Parathyroid adenoma (tissue), 2 donors: ENCODE results near the gene B9D1.

ENCODE experiments used
- H2AFZ ChIP-seq: fragments of 300-600 bp; sonication (generic); one replicate; pipeline ENCODE4 v1.7.0; 2017; ENCODE audit warnings: antibody characterized with exemption, mild to moderate bottlenecking
- H3K27ac ChIP-seq: fragments of 300-600 bp; sonication (generic); one replicate; pipeline ENCODE4 v1.7.0; 2017
- H3K27me3 ChIP-seq: fragments of 300-600 bp; sonication (generic); one replicate; pipeline ENCODE4 v1.7.0; 2017; ENCODE audit warnings: low read length; ENCODE audit not compliant: control insufficient read depth, insufficient read depth
- H3K36me3 ChIP-seq: fragments of 300-600 bp; sonication (generic); one replicate; pipeline ENCODE4 v1.7.0; 2017; ENCODE audit warnings: low read length; ENCODE audit not compliant: control insufficient read depth, insufficient read depth
- H3K4me1 ChIP-seq: fragments of 300-600 bp; sonication (generic); one replicate; pipeline ENCODE4 v1.7.0; 2017; ENCODE audit warnings: control low read depth
- H3K4me2 ChIP-seq: fragments of 300-600 bp; sonication (generic); one replicate; pipeline ENCODE4 v1.7.0; 2017; ENCODE audit warnings: low read length
- H3K4me3 ChIP-seq: fragments of 300-600 bp; sonication (generic); one replicate; pipeline ENCODE4 v1.7.0; 2017; ENCODE audit warnings: low read depth, low read length
- H3K79me2 ChIP-seq: fragments of 300-600 bp; sonication (generic); one replicate; pipeline ENCODE4 v1.7.0; 2017; ENCODE audit warnings: control low read depth
- H3K9ac ChIP-seq: fragments of 300-600 bp; sonication (generic); one replicate; pipeline ENCODE4 v1.7.0; 2017; ENCODE audit warnings: mild to moderate bottlenecking
- H3K9me3 ChIP-seq: fragments of 300-600 bp; sonication (generic); one replicate; pipeline ENCODE4 v1.7.0; 2017; ENCODE audit warnings: low read length; ENCODE audit not compliant: control insufficient read depth
- CTCF ChIP-seq: fragments of 300-600 bp; sonication (generic); IDR thresholded peaks from one replicate; pipeline ENCODE4 v1.7.0; 2017; ENCODE audit warnings: antibody characterized with exemption, mild to moderate bottlenecking
- donor health status: primary hyperparathyroidism.

The B9D1 gene

GRCh38 chr17:19329839-19330238 lies 32.7 kb downstream of the B9D1 start:
- H3K27ac ChIP-seq, result no peak overlapping the region

GRCh38 chr17:19329136-19329535 lies 33.4 kb downstream of the B9D1 start:
- Histone ChIP-seq H3K4me1 (no peaks in the 10 kb centered on the region), H3K9ac (no peak overlapping the region), H3K27ac (no peak overlapping the region), H3K79me2 (no peaks in the 10 kb centered on the region), H3K36me3 (no peaks in the 10 kb centered on the region), H3K9me3 (no peaks in the 10 kb centered on the region), H3K27me3 (no peaks in the 10 kb centered on the region), H2AFZ (no peak overlapping the region), H3K4me3 (no peak overlapping the region), H3K4me2 (no peak overlapping the region)
- no peak for TF ChIP-seq CTCF

More at GRCh38 chr17:19329839-19330238, 32.7 kb downstream of the B9D1 start:
- Histone ChIP-seq H3K4me1 (no peaks in the 10 kb centered on the region), H2AFZ (no peak overlapping the region), H3K9me3 (no peaks in the 10 kb centered on the region), H3K36me3 (no peaks in the 10 kb centered on the region), H3K4me2 (no peak overlapping the region), H3K4me3 (no peak overlapping the region), H3K27me3 (no peaks in the 10 kb centered on the region), H3K9ac (no peak overlapping the region), H3K79me2 (no peaks in the 10 kb centered on the region)
- no peak for TF ChIP-seq CTCF

GRCh38 chr17:19328441-19329061 lies 34.0 kb downstream of the B9D1 start:
- Histone ChIP-seq H3K9ac (no peak overlapping the region), H3K27me3 (no peaks in the 10 kb centered on the region), H3K4me3 (no peak overlapping the region), H3K4me1 (no peaks in the 10 kb centered on the region), H3K27ac (no peak overlapping the region), H3K36me3 (no peaks in the 10 kb centered on the region), H3K79me2 (no peaks in the 10 kb centered on the region), H3K9me3 (no peaks in the 10 kb centered on the region), H3K4me2 (no peak overlapping the region), H2AFZ (no peak overlapping the region)
- no peak for TF ChIP-seq CTCF

GRCh38 chr17:19327031-19327783 lies 35.3 kb downstream of the B9D1 start:
- no peaks in the 10 kb centered on the region for H3K79me2 ChIP-seq
- no peak for TF ChIP-seq CTCF
- H3K27me3 ChIP-seq, result no peaks in the 10 kb centered on the region
- no peaks in the 10 kb centered on the region for H3K4me1 ChIP-seq
- H3K9ac ChIP-seq, result no peak overlapping the region
- H3K27ac ChIP-seq, result no peak overlapping the region
- H2AFZ ChIP-seq, result no peak overlapping the region
- H3K9me3 ChIP-seq, result no peaks in the 10 kb centered on the region
- H3K36me3 ChIP-seq, result no peaks in the 10 kb centered on the region
- no peak overlapping the region for H3K4me2 ChIP-seq
- no peak overlapping the region for H3K4me3 ChIP-seq

GRCh38 chr17:19325542-19325941 lies 37.0 kb downstream of the B9D1 start:
- no peaks in the 10 kb centered on the region for H3K27me3 ChIP-seq
- TF ChIP-seq CTCF, result no peak
- no peak overlapping the region for H3K4me3 ChIP-seq
- no peaks in the 10 kb centered on the region for H3K9me3 ChIP-seq
- H2AFZ ChIP-seq, result no peak overlapping the region
- H3K36me3 ChIP-seq, result no peaks in the 10 kb centered on the region
- no peaks in the 10 kb centered on the region for H3K79me2 ChIP-seq
- H3K9ac ChIP-seq, result no peak overlapping the region
- no peaks in the 10 kb centered on the region for H3K4me1 ChIP-seq
- H3K4me2 ChIP-seq, result no peak overlapping the region
- no peak overlapping the region for H3K27ac ChIP-seq
